HepG2 (cell line): ENCODE measurements around the gene YY1. TPM values are rescaled to one million over a fixed set of nuclear protein-coding genes. Genes with fewer than 3 reads are reported as not detected.

Experiments used
- ADNP ChIP-seq: sonication (generic); formaldehyde crosslinking; IDR thresholded peaks from 2 replicates; pipeline ENCODE4 v1.4.0; 2020; ENCODE audit warnings: missing genetic modification reagents
- CREB1 ChIP-seq, 2 experiments: fragments of 450-650 bp in 1 of 2; IDR thresholded peaks; 2 replicates each; pipeline ENCODE4 v1.6.1; 2016 to 2017; ENCODE audit warnings: control low read depth in 1 of 2, mild to moderate bottlenecking in 1 of 2, missing compliant biosample characterization in 1 of 2, missing genetic modification characterization in 1 of 2
- HDAC2 ChIP-seq: sonication (generic); formaldehyde crosslinking; IDR thresholded peaks from 2 replicates; pipeline ENCODE4 v1.4.0; 2020; ENCODE audit warnings: missing genetic modification reagents
- MEIS1 ChIP-seq: sonication (generic); formaldehyde crosslinking; IDR thresholded peaks from 2 replicates; pipeline ENCODE4 v1.9.0; 2021; ENCODE audit warnings: mild to moderate bottlenecking, missing genetic modification reagents, moderate library complexity, borderline replicate concordance
- NCOA2 ChIP-seq: sonication (generic); formaldehyde crosslinking; IDR thresholded peaks from 2 replicates; pipeline ENCODE4 v1.8.0; 2022; ENCODE audit warnings: inconsistent platforms
- NFE2L1 ChIP-seq: sonication (generic); formaldehyde crosslinking; IDR thresholded peaks from 2 replicates; pipeline ENCODE4 v1.4.0; 2020; ENCODE audit warnings: missing genetic modification reagents, mild to moderate bottlenecking, borderline replicate concordance
- POLR2G ChIP-seq: fragments of 200-400 bp; formaldehyde crosslinking; IDR thresholded peaks from 2 replicates; pipeline ENCODE4 v1.6.1; 2018; ENCODE audit warnings: mild to moderate bottlenecking, low read depth, low read length, moderate library complexity
- SIN3B ChIP-seq: fragments of 150-350 bp; IDR thresholded peaks from 2 replicates; pipeline ENCODE4 v1.6.1; 2014; ENCODE audit warnings: low read length
- ZFYVE20 ChIP-seq: sonication (generic); formaldehyde crosslinking; IDR thresholded peaks from 2 replicates; pipeline ENCODE4 v1.8.0; 2023; ENCODE audit warnings: low read depth, mild to moderate bottlenecking, moderate library complexity, missing genetic modification reagents, borderline replicate concordance
- ZNF496 ChIP-seq: sonication (generic); formaldehyde crosslinking; IDR thresholded peaks from 2 replicates; pipeline ENCODE4 v1.8.1; 2023; ENCODE audit warnings: mild to moderate bottlenecking, moderate library complexity, missing genetic modification reagents; ENCODE audit not compliant: insufficient replicate concordance
- ZNF589 ChIP-seq: sonication (generic); formaldehyde crosslinking; conservative IDR thresholded peaks from 2 replicates; pipeline ENCODE4 v1.8.0; 2022; ENCODE audit warnings: mild to moderate bottlenecking, moderate library complexity, missing genetic modification reagents
- ZNF598 ChIP-seq: sonication (generic); formaldehyde crosslinking; IDR thresholded peaks from 2 replicates; pipeline ENCODE4 v1.5.1; 2020; ENCODE audit warnings: mild to moderate bottlenecking, missing genetic modification reagents, borderline replicate concordance
- ZNF652 ChIP-seq: IDR thresholded peaks from 2 replicates; pipeline ENCODE4 v1.6.1; 2016; ENCODE audit warnings: low read depth, borderline replicate concordance
- ZNF670 ChIP-seq: sonication (generic); formaldehyde crosslinking; IDR thresholded peaks from 2 replicates; pipeline ENCODE4 v1.8.0; 2022; ENCODE audit warnings: mild to moderate bottlenecking, missing genetic modification reagents, borderline replicate concordance
- polyA plus RNA-seq, 8 experiments: library from polyadenylated mRNA; depleted of rRNA in 3 of 8; stranded (reverse) in 7 of 8; unstranded in 1 of 8; fragments of >200 nt; fragmentation: Illumina TruSeq in 4 of 8; extraction: Trizol in 4 of 8; gene quantifications; 2 replicates each; pipeline versions ENCODE4 v1.2.1 to v1.2.3, GENCODE V29; 2011 to 2016; ENCODE audit warnings: low read depth in 4 of 8, missing spikeins in 1 of 8, mixed read lengths in 1 of 8; ENCODE audit not compliant: insufficient read depth in 1 of 8
- total RNA-seq, 5 experiments: library from RNA; depleted of rRNA; stranded (reverse); fragments of >200 nt; fragmentation: Illumina TruSeq; extraction: Trizol; gene quantifications; 2 replicates each; pipeline ENCODE4 v1.2.3, GENCODE V29; 2016; ENCODE audit warnings: low read depth in 1 of 5
- TF ChIP-seq, protein P1 (sequence below), 2 experiments: IDR thresholded peaks; 2 replicates each; pipeline ENCODE4 v1.6.1; 2011 to 2012; ENCODE audit warnings: low read length in 2 of 2, borderline replicate concordance in 1 of 2, low read depth in 1 of 2, mild to moderate bottlenecking in 1 of 2, moderate library complexity in 1 of 2
- TF ChIP-seq, protein P2 (sequence below): sonication (generic); formaldehyde crosslinking; IDR thresholded peaks from 2 replicates; pipeline ENCODE4 v1.4.0; 2020; ENCODE audit warnings: missing genetic modification reagents
- TF ChIP-seq, protein P3 (sequence below): IDR thresholded peaks from 2 replicates; pipeline ENCODE4 v1.6.1; 2012; ENCODE audit warnings: low read length, improper control_type of control experiment
- TF ChIP-seq, protein P4 (sequence below): sonication (generic); formaldehyde crosslinking; IDR thresholded peaks from 2 replicates; pipeline ENCODE4 v1.4.0; 2020; ENCODE audit warnings: missing genetic modification reagents, mild to moderate bottlenecking, borderline replicate concordance
- TF ChIP-seq, protein P5 (sequence below): sonication (generic); formaldehyde crosslinking; IDR thresholded peaks from 2 replicates; pipeline ENCODE4 v1.8.1; 2023; ENCODE audit warnings: missing genetic modification reagents, mild to moderate bottlenecking, borderline replicate concordance

YY1 gene
- total and polyA plus RNA-seq, 2 of the 13 experiments (the other 11 are each of a cell fraction or from before 2014, with no cell fraction given): 29.4 to 68.1 TPM

DNA sequence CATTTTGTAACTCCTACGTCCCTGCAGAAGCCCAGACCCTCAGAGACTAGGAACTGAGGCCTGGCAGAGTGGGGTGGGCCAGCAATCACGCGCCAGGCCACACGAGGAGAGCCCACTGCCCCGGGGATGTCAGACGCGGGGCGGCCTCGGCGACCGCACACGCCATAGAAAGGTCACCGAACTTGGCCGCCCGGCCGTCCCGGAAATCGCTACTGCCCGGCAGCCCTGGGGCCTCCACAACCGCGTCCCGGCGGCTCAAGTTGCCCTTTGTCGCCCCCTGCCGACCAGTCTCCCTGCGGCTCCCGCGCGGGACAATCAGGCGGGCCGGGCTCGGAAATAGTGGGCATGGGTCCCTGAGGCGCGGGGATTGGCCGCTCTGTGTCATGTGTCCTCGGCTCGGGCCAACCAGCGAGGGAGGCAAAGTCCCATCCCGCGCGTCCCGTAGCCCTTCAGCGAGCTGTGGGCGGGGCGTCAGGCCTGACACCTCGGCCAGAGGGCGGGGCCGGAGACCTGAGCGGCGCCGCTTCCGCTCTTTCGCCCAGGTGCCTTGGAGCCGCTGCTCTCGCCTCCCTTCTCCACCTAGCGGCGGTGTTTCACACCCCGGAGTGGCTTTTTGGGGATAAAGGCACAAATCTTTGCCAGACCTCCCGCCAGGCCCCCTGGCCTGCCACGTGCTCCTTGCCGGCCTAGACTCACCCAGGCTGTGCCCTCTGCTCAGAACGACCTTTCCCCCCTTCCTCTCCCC, 46.1 kb upstream of the YY1 start (continued):
- TF ChIP-seq, protein P1, sequence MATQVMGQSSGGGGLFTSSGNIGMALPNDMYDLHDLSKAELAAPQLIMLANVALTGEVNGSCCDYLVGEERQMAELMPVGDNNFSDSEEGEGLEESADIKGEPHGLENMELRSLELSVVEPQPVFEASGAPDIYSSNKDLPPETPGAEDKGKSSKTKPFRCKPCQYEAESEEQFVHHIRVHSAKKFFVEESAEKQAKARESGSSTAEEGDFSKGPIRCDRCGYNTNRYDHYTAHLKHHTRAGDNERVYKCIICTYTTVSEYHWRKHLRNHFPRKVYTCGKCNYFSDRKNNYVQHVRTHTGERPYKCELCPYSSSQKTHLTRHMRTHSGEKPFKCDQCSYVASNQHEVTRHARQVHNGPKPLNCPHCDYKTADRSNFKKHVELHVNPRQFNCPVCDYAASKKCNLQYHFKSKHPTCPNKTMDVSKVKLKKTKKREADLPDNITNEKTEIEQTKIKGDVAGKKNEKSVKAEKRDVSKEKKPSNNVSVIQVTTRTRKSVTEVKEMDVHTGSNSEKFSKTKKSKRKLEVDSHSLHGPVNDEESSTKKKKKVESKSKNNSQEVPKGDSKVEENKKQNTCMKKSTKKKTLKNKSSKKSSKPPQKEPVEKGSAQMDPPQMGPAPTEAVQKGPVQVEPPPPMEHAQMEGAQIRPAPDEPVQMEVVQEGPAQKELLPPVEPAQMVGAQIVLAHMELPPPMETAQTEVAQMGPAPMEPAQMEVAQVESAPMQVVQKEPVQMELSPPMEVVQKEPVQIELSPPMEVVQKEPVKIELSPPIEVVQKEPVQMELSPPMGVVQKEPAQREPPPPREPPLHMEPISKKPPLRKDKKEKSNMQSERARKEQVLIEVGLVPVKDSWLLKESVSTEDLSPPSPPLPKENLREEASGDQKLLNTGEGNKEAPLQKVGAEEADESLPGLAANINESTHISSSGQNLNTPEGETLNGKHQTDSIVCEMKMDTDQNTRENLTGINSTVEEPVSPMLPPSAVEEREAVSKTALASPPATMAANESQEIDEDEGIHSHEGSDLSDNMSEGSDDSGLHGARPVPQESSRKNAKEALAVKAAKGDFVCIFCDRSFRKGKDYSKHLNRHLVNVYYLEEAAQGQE (IDR thresholded peaks at IDR 0.05; ENCODE audit: borderline replicate concordance in 1 of 2, low read depth in 1 of 2, low read length in 2 of 2): peak in 1 of 2 experiments; percentile 33; a peak in 1 of 4 replicates
- peak; percentile 73 for TF ChIP-seq POLR2G
- TF ChIP-seq ZNF652 (CRISPR knock-in tag): no peak; the same call in 1 of the 2 replicates
- TF ChIP-seq CREB1 (IDR thresholded peaks at IDR 0.05): peak; percentile 68
- TF ChIP-seq CREB1 (CRISPR knock-in tag; IDR thresholded peaks at IDR 0.05): peak; percentile 39; the same call in 1 of the 2 replicates
- no peak for TF ChIP-seq ZFYVE20 (CRISPR knock-in tag)
- no peak for TF ChIP-seq ZNF496 (CRISPR knock-in tag)
- no peak for TF ChIP-seq ZNF589 (CRISPR knock-in tag)
- TF ChIP-seq MEIS1 (CRISPR knock-in tag): peak; percentile 43; the same call in 1 of the 2 replicates
- TF ChIP-seq SIN3B: peak; percentile 71
- TF ChIP-seq, protein P2, sequence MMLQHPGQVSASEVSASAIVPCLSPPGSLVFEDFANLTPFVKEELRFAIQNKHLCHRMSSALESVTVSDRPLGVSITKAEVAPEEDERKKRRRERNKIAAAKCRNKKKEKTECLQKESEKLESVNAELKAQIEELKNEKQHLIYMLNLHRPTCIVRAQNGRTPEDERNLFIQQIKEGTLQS (CRISPR knock-in tag): peak; percentile 14; the same call in 1 of the 2 replicates
- TF ChIP-seq, protein P3, sequence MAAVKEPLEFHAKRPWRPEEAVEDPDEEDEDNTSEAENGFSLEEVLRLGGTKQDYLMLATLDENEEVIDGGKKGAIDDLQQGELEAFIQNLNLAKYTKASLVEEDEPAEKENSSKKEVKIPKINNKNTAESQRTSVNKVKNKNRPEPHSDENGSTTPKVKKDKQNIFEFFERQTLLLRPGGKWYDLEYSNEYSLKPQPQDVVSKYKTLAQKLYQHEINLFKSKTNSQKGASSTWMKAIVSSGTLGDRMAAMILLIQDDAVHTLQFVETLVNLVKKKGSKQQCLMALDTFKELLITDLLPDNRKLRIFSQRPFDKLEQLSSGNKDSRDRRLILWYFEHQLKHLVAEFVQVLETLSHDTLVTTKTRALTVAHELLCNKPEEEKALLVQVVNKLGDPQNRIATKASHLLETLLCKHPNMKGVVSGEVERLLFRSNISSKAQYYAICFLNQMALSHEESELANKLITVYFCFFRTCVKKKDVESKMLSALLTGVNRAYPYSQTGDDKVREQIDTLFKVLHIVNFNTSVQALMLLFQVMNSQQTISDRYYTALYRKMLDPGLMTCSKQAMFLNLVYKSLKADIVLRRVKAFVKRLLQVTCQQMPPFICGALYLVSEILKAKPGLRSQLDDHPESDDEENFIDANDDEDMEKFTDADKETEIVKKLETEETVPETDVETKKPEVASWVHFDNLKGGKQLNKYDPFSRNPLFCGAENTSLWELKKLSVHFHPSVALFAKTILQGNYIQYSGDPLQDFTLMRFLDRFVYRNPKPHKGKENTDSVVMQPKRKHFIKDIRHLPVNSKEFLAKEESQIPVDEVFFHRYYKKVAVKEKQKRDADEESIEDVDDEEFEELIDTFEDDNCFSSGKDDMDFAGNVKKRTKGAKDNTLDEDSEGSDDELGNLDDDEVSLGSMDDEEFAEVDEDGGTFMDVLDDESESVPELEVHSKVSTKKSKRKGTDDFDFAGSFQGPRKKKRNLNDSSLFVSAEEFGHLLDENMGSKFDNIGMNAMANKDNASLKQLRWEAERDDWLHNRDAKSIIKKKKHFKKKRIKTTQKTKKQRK: no peak
- TF ChIP-seq, protein P4, sequence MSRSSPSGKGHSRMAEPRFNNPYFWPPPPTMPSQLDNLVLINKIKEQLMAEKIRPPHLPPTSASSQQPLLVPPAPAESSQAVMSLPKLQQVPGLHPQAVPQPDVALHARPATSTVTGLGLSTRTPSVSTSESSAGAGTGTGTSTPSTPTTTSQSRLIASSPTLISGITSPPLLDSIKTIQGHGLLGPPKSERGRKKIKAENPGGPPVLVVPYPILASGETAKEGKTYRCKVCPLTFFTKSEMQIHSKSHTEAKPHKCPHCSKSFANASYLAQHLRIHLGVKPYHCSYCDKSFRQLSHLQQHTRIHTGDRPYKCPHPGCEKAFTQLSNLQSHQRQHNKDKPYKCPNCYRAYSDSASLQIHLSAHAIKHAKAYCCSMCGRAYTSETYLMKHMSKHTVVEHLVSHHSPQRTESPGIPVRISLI (CRISPR knock-in tag): no peak; the same call in 1 of the 2 replicates
- peak; percentile 90 for TF ChIP-seq ZNF670 (CRISPR knock-in tag)
- TF ChIP-seq ZNF598: no peak
- no peak for TF ChIP-seq NFE2L1 (CRISPR knock-in tag)
- TF ChIP-seq NCOA2: peak; percentile 62
- no peak for TF ChIP-seq ADNP (CRISPR knock-in tag)
- TF ChIP-seq, protein P5, sequence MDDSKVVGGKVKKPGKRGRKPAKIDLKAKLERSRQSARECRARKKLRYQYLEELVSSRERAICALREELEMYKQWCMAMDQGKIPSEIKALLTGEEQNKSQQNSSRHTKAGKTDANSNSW (CRISPR knock-in tag): no peak
- peak; percentile 76 for TF ChIP-seq HDAC2 (CRISPR knock-in tag)
